IMR-90 (cell line): ENCODE measurements around the gene AZU1. TPM values are rescaled to one million over a fixed set of nuclear protein-coding genes. Genes with fewer than 3 reads are reported as not detected.

ENCODE experiments used
- ATAC-seq: fragments of 200-7000 bp; cut with Tn5 transposase; 2 replicates; pipeline ENCODE4 v1.9.1; 2020; ENCODE audit warnings: low read depth, mild to moderate bottlenecking, moderate library complexity
- BruUV-seq: library from RNA; stranded (reverse); fragments of 400-500 nt; replicated peaks from 2 replicates; lab custom pipeline; 2021; lab: Mats Ljungman, UMichigan
- CTCF ChIA-PET: fragments of 300-600 bp; formaldehyde crosslinking; extraction: SDS; loops from one replicate; lab custom pipeline; 2021; ENCODE audit warnings: antibody characterized with exemption; lab: Yijun Ruan, JAX
- POLR2A ChIA-PET: fragments of 300-600 bp; sonication (Branson Sonifier 250); formaldehyde crosslinking; loops from one replicate; lab custom pipeline; 2022; ENCODE audit warnings: antibody characterized with exemption; ENCODE audit not compliant: unreplicated experiment; lab: Charles Lee
- DNase-seq: peaks from one replicate; pipeline ENCODE4 v3.0.0; 2013
- H2AFZ ChIP-seq: replicated peaks from 2 replicates; pipeline ENCODE3; 2013; ENCODE audit warnings: low read length, mild to moderate bottlenecking; ENCODE audit not compliant: poor library complexity
- H2AK5ac ChIP-seq: 2 replicates; pipeline ENCODE4 v1.6.1; 2013; ENCODE audit warnings: low read depth, low read length, inconsistent platforms
- H2AK9ac ChIP-seq: replicated peaks from 2 replicates; pipeline ENCODE3; 2013; ENCODE audit warnings: mild to moderate bottlenecking, low read depth, low read length, moderate library complexity; ENCODE audit not compliant: poor library complexity
- H2BK120ac ChIP-seq: 2 replicates; pipeline ENCODE4 v1.6.1; 2013; ENCODE audit warnings: low read depth, low read length, inconsistent platforms
- H2BK15ac ChIP-seq: 3 replicates; pipeline ENCODE4 v1.6.1; 2013; ENCODE audit warnings: low read depth, low read length, inconsistent platforms
- H2BK20ac ChIP-seq: 2 replicates; pipeline ENCODE4 v1.6.1; 2013; ENCODE audit warnings: low read depth, mild to moderate bottlenecking, inconsistent platforms, low read length, moderate library complexity
- H2BK5ac ChIP-seq: 2 replicates; pipeline ENCODE4 v1.6.1; 2013; ENCODE audit warnings: mild to moderate bottlenecking, low read depth, low read length, inconsistent platforms; ENCODE audit not compliant: poor library complexity, severe bottlenecking
- H3K14ac ChIP-seq: replicated peaks from 2 replicates; pipeline ENCODE4 v1.6.1; 2013; ENCODE audit warnings: low read depth, low read length, inconsistent platforms
- H3K18ac ChIP-seq: 2 replicates; pipeline ENCODE4 v1.6.1; 2013; ENCODE audit warnings: low read depth, low read length, control low read depth
- H3K23ac ChIP-seq: 2 replicates; pipeline ENCODE4 v1.6.1; 2013; ENCODE audit warnings: low read depth, low read length, inconsistent platforms
- H3K27ac ChIP-seq: 2 replicates; pipeline ENCODE4 v1.5.1; 2013; ENCODE audit warnings: mild to moderate bottlenecking, control low read depth, low read length; ENCODE audit not compliant: insufficient read depth
- H3K27me3 ChIP-seq: 2 replicates; pipeline ENCODE4 v1.6.1; 2013; ENCODE audit warnings: low read length; ENCODE audit not compliant: control insufficient read depth, insufficient read depth
- H3K36me3 ChIP-seq: 2 replicates; pipeline ENCODE4 v1.6.1; 2013; ENCODE audit warnings: low read length, mixed read lengths; ENCODE audit not compliant: control insufficient read depth, insufficient read depth
- H3K4ac ChIP-seq: 2 replicates; pipeline ENCODE4 v1.6.1; 2013; ENCODE audit warnings: low read depth, low read length, inconsistent platforms
- H3K4me1 ChIP-seq: 2 replicates; pipeline ENCODE4 v1.6.1; 2013; ENCODE audit warnings: low read length, mixed read lengths; ENCODE audit not compliant: control insufficient read depth, insufficient read depth
- H3K4me2 ChIP-seq: 2 replicates; pipeline ENCODE4 v1.6.1; 2013; ENCODE audit warnings: low read depth, mild to moderate bottlenecking, control low read depth, low read length, moderate library complexity
- H3K4me3 ChIP-seq: 2 replicates; pipeline ENCODE4 v1.5.1; 2013; ENCODE audit warnings: low read depth, mild to moderate bottlenecking, control low read depth, low read length, moderate library complexity; ENCODE audit not compliant: insufficient read depth
- H3K56ac ChIP-seq: 2 replicates; pipeline ENCODE4 v1.6.1; 2013; ENCODE audit warnings: low read length, inconsistent platforms; ENCODE audit not compliant: insufficient read depth; ENCODE audit errors: extremely low read depth
- H3K79me1 ChIP-seq, 2 experiments: 2 replicates each; pipeline ENCODE4 v1.6.1; 2013; ENCODE audit warnings: low read length in 2 of 2, inconsistent platforms in 1 of 2, low read depth in 1 of 2
- H3K9ac ChIP-seq: 2 replicates; pipeline ENCODE4 v1.6.1; 2013; ENCODE audit warnings: low read depth, low read length, control low read depth
- H3K9me1 ChIP-seq: 2 replicates; pipeline ENCODE4 v1.6.1; 2013; ENCODE audit warnings: low read length, inconsistent platforms; ENCODE audit not compliant: insufficient read depth
- H3K9me3 ChIP-seq: 2 replicates; pipeline ENCODE4 v1.6.1; 2013; ENCODE audit warnings: low read length; ENCODE audit not compliant: control insufficient read depth, insufficient read depth
- H4K20me1 ChIP-seq: 2 replicates; pipeline ENCODE4 v1.6.1; 2013; ENCODE audit warnings: low read length, inconsistent platforms; ENCODE audit not compliant: insufficient read depth
- H4K5ac ChIP-seq: 2 replicates; pipeline ENCODE4 v1.6.1; 2013; ENCODE audit warnings: mild to moderate bottlenecking, low read depth, low read length, control low read depth
- H4K8ac ChIP-seq, 2 experiments: 2 replicates each; pipeline ENCODE4 v1.6.1; 2013; ENCODE audit warnings: low read depth in 2 of 2, low read length in 2 of 2, control low read depth in 1 of 2, inconsistent platforms in 1 of 2
- H4K91ac ChIP-seq: 2 replicates; pipeline ENCODE4 v1.6.1; 2013; ENCODE audit warnings: low read depth, low read length, inconsistent platforms; ENCODE audit not compliant: insufficient read depth
- BHLHE40 ChIP-seq: fragments of 150-350 bp; IDR thresholded peaks from 2 replicates; pipeline ENCODE4 v1.6.1; 2016; ENCODE audit warnings: mild to moderate bottlenecking, low read depth, low read length
- CEBPB ChIP-seq: IDR thresholded peaks from 2 replicates; pipeline ENCODE4 v1.6.1; 2012; ENCODE audit warnings: low read depth, low read length, improper control_type of control experiment
- CHD1 ChIP-seq: IDR thresholded peaks from 2 replicates; pipeline ENCODE4 v1.6.1; 2012; ENCODE audit warnings: low read depth, low read length, improper control_type of control experiment
- CTCF ChIP-seq: conservative IDR thresholded peaks from 2 replicates; pipeline ENCODE4 v1.5.1; 2012; ENCODE audit warnings: mild to moderate bottlenecking, low read depth, low read length, improper control_type of control experiment
- ELK1 ChIP-seq: fragments of 150-350 bp; IDR thresholded peaks from 2 replicates; pipeline ENCODE4 v1.6.1; 2016; ENCODE audit warnings: low read depth, mild to moderate bottlenecking, low read length, moderate library complexity, borderline replicate concordance
- FOS ChIP-seq: fragments of 150-350 bp; IDR thresholded peaks from 2 replicates; pipeline ENCODE4 v1.6.1; 2016; ENCODE audit warnings: low read depth, low read length
- MAFK ChIP-seq: IDR thresholded peaks from 2 replicates; pipeline ENCODE4 v1.6.1; 2012; ENCODE audit warnings: low read depth, low read length, improper control_type of control experiment
- MAZ ChIP-seq: IDR thresholded peaks from 2 replicates; pipeline ENCODE4 v1.6.1; 2012; ENCODE audit warnings: low read depth, mild to moderate bottlenecking, low read length, improper control_type of control experiment, moderate library complexity, borderline replicate concordance
- MXI1 ChIP-seq: IDR thresholded peaks from 2 replicates; pipeline ENCODE4 v1.6.1; 2012; ENCODE audit warnings: low read depth, mild to moderate bottlenecking, low read length, moderate library complexity, borderline replicate concordance
- NFE2L2 ChIP-seq: fragments of 150-350 bp; IDR thresholded peaks from 2 replicates; pipeline ENCODE4 v1.6.1; 2016; ENCODE audit warnings: low read depth, mild to moderate bottlenecking, low read length
- POLR2A ChIP-seq: IDR thresholded peaks from 2 replicates; pipeline ENCODE4 v1.6.1; 2012; ENCODE audit warnings: mild to moderate bottlenecking, low read depth, low read length
- RAD21 ChIP-seq: IDR thresholded peaks from 2 replicates; pipeline ENCODE4 v1.6.1; 2012; ENCODE audit warnings: low read length, improper control_type of control experiment
- RCOR1 ChIP-seq: IDR thresholded peaks from 2 replicates; pipeline ENCODE4 v1.6.1; 2012; ENCODE audit warnings: mild to moderate bottlenecking, low read length, improper control_type of control experiment; ENCODE audit not compliant: insufficient replicate concordance
- RFX5 ChIP-seq: IDR thresholded peaks from 2 replicates; pipeline ENCODE4 v1.8.0; 2012; ENCODE audit warnings: low read depth, mild to moderate bottlenecking, low read length, moderate library complexity
- SMC3 ChIP-seq: fragments of 150-350 bp; IDR thresholded peaks from 2 replicates; pipeline ENCODE4 v1.6.1; 2016; ENCODE audit warnings: low read depth, mild to moderate bottlenecking, antibody characterized with exemption, low read length, moderate library complexity
- WGBS, 2 experiments: methylation state at CpG; one replicate each; pipeline versions ENCODE4 v1.1.5 to v1.1.7; 2013; ENCODE audit warnings: missing lambda C conversion rate in 2 of 2; ENCODE audit not compliant: insufficient read length in 1 of 2; ENCODE audit errors: extremely low coverage in 2 of 2; 5-methylcytosine and 5-hydroxymethylcytosine counted together
- dilution Hi-C: fragments of 300-500 bp; cut with HindIII; formaldehyde crosslinking; loops from one replicate; pipeline ENCODE4 v1.14.3; 2018; ENCODE audit warnings: low sequenced_read_pairs; ENCODE audit not compliant: unreplicated experiment
- in situ Hi-C: fragments of 300-500 bp; cut with MboI; formaldehyde crosslinking; loops from 3 replicates; pipeline ENCODE4 v1.14.3; 2019; ENCODE audit warnings: low sequenced_read_pairs, inconsistent platforms, mixed read lengths
- intact Hi-C: fragments of 100-400 bp; cut with micrococcal nuclease; formaldehyde crosslinking; loops from 2 replicates; pipeline ENCODE4 v1.10.0; 2022
- polyA plus RNA-seq, 3 experiments: library from polyadenylated mRNA; depleted of rRNA; stranded (reverse); fragments of >200 nt; gene quantifications; 2 replicates each; pipeline ENCODE4 v1.2.3, GENCODE V29; 2012; ENCODE audit warnings: low replicate concordance in 1 of 3
- total RNA-seq: library from RNA; depleted of rRNA; stranded (reverse); fragments of >200 nt; gene quantifications from 2 replicates; pipeline ENCODE4 v1.2.3, GENCODE V29; 2012

The AZU1 gene
- total and polyA plus RNA-seq, 2 of the 4 experiments (the other 2 are of a cell fraction) = 0.12 TPM; not detected in 1

GRCh38 chr19:791567-792305 is 35.9 kb upstream of the AZU1 start:
- dilution Hi-C loops = no loop called here
- no peak overlapping the region for H3K27ac ChIP-seq
- no peak overlapping the region for H2BK15ac ChIP-seq
- 57% methylated on average over 5 of the region's 8 CpGs; no CpG with 5 or more reads in 1 of the 2 experiments for WGBS, 2 experiments
- in situ Hi-C loops = no loop called here
- no peak overlapping the region for H3K14ac ChIP-seq
- intact Hi-C loops = no loop called here
- no peak overlapping the region for H3K56ac ChIP-seq
- BruUV-seq = no TSS peak
- no peak overlapping the region for H2AK5ac ChIP-seq
- H2AFZ ChIP-seq = no peak overlapping the region
- no peak overlapping the region for H3K4me2 ChIP-seq
- no peaks in the 10 kb centered on the region for H3K9me1 ChIP-seq
- ATAC-seq = no peak
- H3K18ac ChIP-seq = no peak overlapping the region
- no peak overlapping the region for H3K4ac ChIP-seq
- H3K9ac ChIP-seq = no peak overlapping the region
- DNase-seq = no peak
- H3K4me3 ChIP-seq = no peak overlapping the region
- no peak overlapping the region for H4K5ac ChIP-seq
- H3K9me3 ChIP-seq = no peaks in the 10 kb centered on the region
- H2BK120ac ChIP-seq = no peak overlapping the region
- no peak overlapping the region for H2BK20ac ChIP-seq
- no peaks in the 10 kb centered on the region for H4K20me1 ChIP-seq
- no peak overlapping the region for H3K23ac ChIP-seq
- ChIA-PET CTCF (interaction anchor here (0.6 kb wide), 1 partner anchor 113 kb away, joined by 5 read pairs; no protein-coding TSS in a partner anchor), POLR2A (no interaction called here)
- no peak overlapping the region for H4K8ac ChIP-seq
- H4K91ac ChIP-seq = no peak overlapping the region
- H2AK9ac ChIP-seq = no peak overlapping the region
- no peaks in the 10 kb centered on the region for H3K27me3 ChIP-seq
- H2BK5ac ChIP-seq = no peak overlapping the region
- H3K4me1 ChIP-seq = peaks cover 2% of the 10 kb centered on the region; the same call in 1 of the 2 replicates
- H3K36me3 ChIP-seq = no peaks in the 10 kb centered on the region
- H3K79me1 ChIP-seq = peaks cover 0 to 3% of the 10 kb centered on the region in 2 experiments; a peak in 1 of 4 replicates
- TF ChIP-seq CHD1 (no peak), RCOR1 (no peak), NFE2L2 (no peak), MXI1 (no peak), ELK1 (no peak), FOS (no peak), POLR2A (no peak), CEBPB (no peak), SMC3 (no peak), BHLHE40 (no peak), CTCF (no peak), RAD21 (no peak), RFX5 (no peak), MAFK (no peak), MAZ (no peak)
